CD4-positive, alpha-beta T cell treated with Interleukin-4 for 1 hour (primary cell): ENCODE measurements around the gene SLC22A23.
A peak's percentile ranks its signal among the peaks of the same experiment; 100 is the strongest.

Experiments
- DNase-seq, 2 donors: peaks; one replicate each; pipeline ENCODE4 v3.0.0-alpha.2; 2020 to 2022

The SLC22A23 gene

GRCh38 chr6:3421791-3422434, 34.9 kb downstream of the SLC22A23 start:
- DNase-seq = no peak

- no peak for DNase-seq
Observed at GRCh38 chr6:3421143-3421542, 35.7 kb downstream of the SLC22A23 start.

GRCh38 chr6:3419624-3420272, 37.1 kb downstream of the SLC22A23 start:
- no peak for DNase-seq

GRCh38 chr6:3418496-3419060, 38.3 kb downstream of the SLC22A23 start:
- DNase-seq = no peak

GRCh38 chr6:3417473-3417872, 39.4 kb downstream of the SLC22A23 start:
- DNase-seq = no peak

- DNase-seq = no peak
Observed at GRCh38 chr6:3415490-3415889, 41.4 kb downstream of the SLC22A23 start.

GRCh38 chr6:3415082-3415453, 41.8 kb downstream of the SLC22A23 start:
- no peak for DNase-seq

GRCh38 chr6:3414327-3415081, 42.3 kb downstream of the SLC22A23 start:
- DNase-seq = no peak

- DNase-seq = no peak
Observed at GRCh38 chr6:3413592-3413991, 43.3 kb downstream of the SLC22A23 start.

GRCh38 chr6:3412779-3413500, 43.9 kb downstream of the SLC22A23 start:
- DNase-seq = no peak

GRCh38 chr6:3411967-3412778, 44.7 kb downstream of the SLC22A23 start:
- no peak for DNase-seq

- peak; percentile 51 to 60 for DNase-seq
Observed at GRCh38 chr6:3410385-3411360, 46.2 kb downstream of the SLC22A23 start.

GRCh38 chr6:3409699-3410384, 47.0 kb downstream of the SLC22A23 start:
- DNase-seq = no peak

GRCh38 chr6:3408665-3409064, 48.2 kb downstream of the SLC22A23 start:
- no peak for DNase-seq

- DNase-seq = no peak
Observed at GRCh38 chr6:3407840-3408239, 49.0 kb downstream of the SLC22A23 start.

- DNase-seq = no peak
Observed at GRCh38 chr6:3406891-3407809, 49.7 kb downstream of the SLC22A23 start.

GRCh38 chr6:3406362-3406821, 50.5 kb downstream of the SLC22A23 start:
- DNase-seq = no peak

- no peak for DNase-seq
Observed at GRCh38 chr6:3405679-3406078, 51.2 kb downstream of the SLC22A23 start.

GRCh38 chr6:3405182-3405518, 51.7 kb downstream of the SLC22A23 start:
- DNase-seq = no peak
